ENCODE measurements around the gene CD86.

CD86 gene

DNA sequence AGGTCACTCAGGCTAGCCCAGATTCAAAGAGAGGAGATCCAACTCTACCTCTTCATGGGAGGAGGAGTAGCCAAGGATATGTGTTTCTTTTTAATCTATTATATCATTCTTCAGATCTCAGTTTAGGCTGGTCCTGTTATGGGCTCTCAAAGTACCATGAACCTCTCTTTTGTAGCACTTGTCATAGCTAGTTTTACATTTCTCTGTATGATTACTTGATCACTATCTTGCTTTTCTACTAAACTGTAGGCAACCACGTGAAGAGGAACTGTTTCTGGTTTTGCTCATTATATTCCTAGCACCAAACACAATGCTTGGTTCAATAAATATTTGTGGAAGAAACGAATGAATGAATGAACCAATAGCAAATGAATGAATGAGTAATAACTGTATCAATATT is 29.6 kb downstream of the CD86 start:
- H3K4me3 ChIP-seq (ENCODE audit: low read depth in 1 of 2, low read length in 1 of 2) = no peak overlapping the region
- H3K9me3 ChIP-seq = no peaks in the 10 kb centered on the region
- TF ChIP-seq CTCF (IDR thresholded peaks at IDR 0.05) = no peak

DNA sequence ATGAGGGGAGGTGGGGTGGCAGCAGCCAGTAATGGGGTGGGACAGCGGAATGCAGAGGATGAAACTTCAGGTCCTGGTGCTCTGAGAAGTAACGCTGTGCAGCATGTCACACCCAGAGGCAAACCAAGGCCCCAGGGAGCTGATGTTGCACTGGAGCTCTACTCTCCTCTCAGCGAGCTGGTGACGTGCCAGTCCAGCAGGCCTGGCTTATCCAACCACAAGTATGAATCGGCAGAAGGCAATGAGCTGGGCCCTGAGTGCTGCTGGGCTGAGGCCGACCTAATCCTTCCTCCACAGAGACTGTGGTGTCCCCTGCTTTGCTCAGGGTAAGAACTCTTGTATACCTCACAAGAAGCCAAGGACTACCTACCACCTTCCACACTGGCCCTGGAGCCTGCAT is 30.5 kb downstream of the CD86 start:
- no peak for TF ChIP-seq CTCF (IDR thresholded peaks at IDR 0.05)
- H3K27ac ChIP-seq = no peak overlapping the region
- peaks cover 0 to 5% of the 10 kb centered on the region in 2 experiments for H3K4me1 ChIP-seq (ENCODE audit: control insufficient read depth in 1 of 2, insufficient read depth in 1 of 2, low read depth in 1 of 2, low read length in 1 of 2)
- no peak overlapping the region for H3K4me3 ChIP-seq (ENCODE audit: low read depth in 1 of 2, low read length in 1 of 2)
- no peaks in the 10 kb centered on the region for H3K36me3 ChIP-seq
- H3K9me3 ChIP-seq = no peaks in the 10 kb centered on the region
- no peaks in the 10 kb centered on the region for H3K27me3 ChIP-seq

More for the DNA sequence above, 29.6 kb downstream of the CD86 start:
- H3K4me1 ChIP-seq (ENCODE audit: control insufficient read depth in 1 of 2, insufficient read depth in 1 of 2, low read depth in 1 of 2, low read length in 1 of 2) = peaks cover 0 to 5% of the 10 kb centered on the region in 2 experiments
- no peaks in the 10 kb centered on the region for H3K27me3 ChIP-seq
- no peak overlapping the region for H3K27ac ChIP-seq
- no peaks in the 10 kb centered on the region for H3K36me3 ChIP-seq

DNA sequence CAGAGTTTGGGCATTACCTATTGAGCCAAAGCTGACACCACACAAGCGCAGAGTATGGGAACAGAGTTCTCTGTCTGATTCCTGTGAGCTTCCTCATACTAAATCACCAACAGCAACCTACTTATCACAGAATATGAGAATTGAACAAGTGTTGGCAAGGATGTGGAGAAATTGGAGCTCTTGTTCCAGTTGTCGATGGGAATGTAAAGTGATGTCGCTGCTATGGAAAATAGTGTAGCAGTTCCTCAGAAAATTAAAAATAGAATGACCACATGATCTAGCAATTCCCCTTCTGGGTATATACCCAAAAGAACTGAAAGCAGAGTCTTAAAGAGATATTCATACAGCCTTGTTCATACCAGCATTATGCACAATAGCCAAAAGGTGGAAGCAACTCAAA is 33.4 kb downstream of the CD86 start:
- no peaks in the 10 kb centered on the region for H3K9me3 ChIP-seq
- H3K36me3 ChIP-seq = no peaks in the 10 kb centered on the region
- no peak overlapping the region for H3K27ac ChIP-seq
- no peak overlapping the region for H3K4me3 ChIP-seq (ENCODE audit: low read depth in 1 of 2, low read length in 1 of 2)
- no peak for TF ChIP-seq CTCF (IDR thresholded peaks at IDR 0.05)
- H3K4me1 ChIP-seq (ENCODE audit: control insufficient read depth in 1 of 2, insufficient read depth in 1 of 2, low read depth in 1 of 2, low read length in 1 of 2) = peaks cover 0 to 5% of the 10 kb centered on the region in 2 experiments
- no peaks in the 10 kb centered on the region for H3K27me3 ChIP-seq

GRCh38 chr3:122091602-122092295 is 36.6 kb downstream of the CD86 start:
- H3K36me3 ChIP-seq = no peaks in the 10 kb centered on the region
- H3K27ac ChIP-seq = no peak overlapping the region
- H3K27me3 ChIP-seq = no peaks in the 10 kb centered on the region
- H3K9me3 ChIP-seq = no peaks in the 10 kb centered on the region
- H3K4me1 ChIP-seq (ENCODE audit: control insufficient read depth in 1 of 2, insufficient read depth in 1 of 2, low read depth in 1 of 2, low read length in 1 of 2) = peaks cover 0 to 9% of the 10 kb centered on the region in 2 experiments
- TF ChIP-seq CTCF (IDR thresholded peaks at IDR 0.05) = no peak
- no peak overlapping the region for H3K4me3 ChIP-seq (ENCODE audit: low read depth in 1 of 2, low read length in 1 of 2)

DNA sequence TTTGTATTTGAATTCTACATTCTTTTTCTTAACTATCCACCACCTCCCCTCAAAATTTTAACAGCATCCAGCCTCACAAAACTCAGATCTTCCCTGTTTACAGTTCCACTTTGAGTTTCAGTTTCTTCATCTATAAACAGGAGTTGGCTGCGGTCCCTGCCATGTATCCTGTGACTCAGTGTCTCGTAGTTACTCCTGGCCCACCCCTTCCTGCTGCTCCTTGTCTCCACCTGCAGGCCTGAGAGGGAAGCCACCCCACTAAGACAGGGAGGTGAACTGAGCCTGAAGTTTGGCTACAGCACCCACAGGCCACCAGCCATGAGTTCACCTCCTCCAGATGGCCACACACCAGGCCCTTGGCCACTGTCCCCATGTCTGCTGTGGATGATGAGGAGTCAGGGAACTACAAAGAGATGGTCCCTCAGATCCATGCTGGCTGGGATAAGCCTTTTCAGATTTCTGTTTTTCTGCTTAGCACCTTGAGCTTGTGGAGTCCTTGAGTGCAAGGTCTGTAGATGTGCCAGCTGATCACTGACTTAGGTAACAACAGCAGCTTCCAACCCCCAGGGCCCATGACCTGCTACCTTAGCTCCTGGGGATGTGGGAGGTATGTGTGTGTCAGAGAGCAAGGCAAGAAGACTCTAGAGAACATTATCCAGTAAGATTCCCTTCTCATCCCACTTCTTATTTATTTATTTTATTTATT is 37.5 kb downstream of the CD86 start:
- Histone ChIP-seq H3K9me3 (no peaks in the 10 kb centered on the region), H3K27ac (no peak overlapping the region), H3K27me3 (peaks cover 7% of the 10 kb centered on the region), H3K4me1 (ENCODE audit: control insufficient read depth in 1 of 2, insufficient read depth in 1 of 2, low read depth in 1 of 2, low read length in 1 of 2) (peaks cover 0 to 12% of the 10 kb centered on the region in 2 experiments), H3K4me3 (ENCODE audit: low read depth in 1 of 2, low read length in 1 of 2) (no peak overlapping the region), H3K36me3 (no peaks in the 10 kb centered on the region)
- no peak for TF ChIP-seq CTCF (IDR thresholded peaks at IDR 0.05)

Data from neutrophil (primary cell).